Liver (tissue), 9 donors: ENCODE data around the gene RNASE3. TPM values are rescaled to one million over a fixed set of nuclear protein-coding genes. Genes with fewer than 3 reads are reported as not detected.

ENCODE experiments used
- DNase-seq: peaks from one replicate; pipeline ENCODE4 v3.0.0-alpha.2; 2017; ENCODE audit warnings: low spot score
- H3K27ac ChIP-seq, 2 donors: one replicate each; pipeline ENCODE4 v1.7.0; 2013; ENCODE audit warnings: inconsistent platforms in 2 of 2, low read length in 2 of 2, control low read depth in 1 of 2, low read depth in 1 of 2, mild to moderate bottlenecking in 1 of 2
- H3K27me3 ChIP-seq, 4 donors: one replicate each; pipeline versions ENCODE4 v1.6.1 to v1.7.0; 2013; ENCODE audit warnings: low read length in 3 of 4, inconsistent platforms in 1 of 4, mild to moderate bottlenecking in 1 of 4, moderate library complexity in 1 of 4; ENCODE audit not compliant: control insufficient read depth in 4 of 4, insufficient read depth in 4 of 4
- H3K36me3 ChIP-seq, 4 donors: one replicate each; pipeline versions ENCODE4 v1.6.1 to v1.7.0; 2013; ENCODE audit warnings: low read length in 3 of 4, mild to moderate bottlenecking in 3 of 4, low read depth in 1 of 4, moderate library complexity in 1 of 4; ENCODE audit not compliant: control insufficient read depth in 4 of 4, insufficient read depth in 3 of 4
- H3K4me1 ChIP-seq, 4 donors: one replicate each; pipeline versions ENCODE4 v1.6.1 to v1.7.0; 2013; ENCODE audit warnings: low read length in 3 of 4, mild to moderate bottlenecking in 3 of 4, moderate library complexity in 1 of 4; ENCODE audit not compliant: control insufficient read depth in 4 of 4, insufficient read depth in 4 of 4
- H3K4me3 ChIP-seq, 3 donors: one replicate each; pipeline versions ENCODE4 v1.6.1 to v1.7.0; 2013; ENCODE audit warnings: low read length in 3 of 3, control low read depth in 1 of 3, low read depth in 1 of 3, mild to moderate bottlenecking in 1 of 3
- H3K9ac ChIP-seq, 2 donors: one replicate each; pipeline ENCODE4 v1.7.0; 2013; ENCODE audit warnings: low read length in 2 of 2, mild to moderate bottlenecking in 2 of 2, moderate library complexity in 2 of 2, control low read depth in 1 of 2, low read depth in 1 of 2
- H3K9me3 ChIP-seq, 4 donors: one replicate each; pipeline versions ENCODE4 v1.6.1 to v1.7.0; 2013; ENCODE audit warnings: low read length in 3 of 4; ENCODE audit not compliant: control insufficient read depth in 4 of 4
- EGR1 ChIP-seq, 2 donors: IDR thresholded peaks; 2 replicates each; pipeline ENCODE4 v1.6.1; 2016 to 2018; ENCODE audit warnings: antibody characterized with exemption in 2 of 2, low read depth in 2 of 2
- FOXA2 ChIP-seq: IDR thresholded peaks from 2 replicates; pipeline ENCODE4 v1.6.1; 2016; ENCODE audit warnings: antibody characterized with exemption
- WGBS: extraction: QIAGEN DNeasy Blood & Tissue Kit; methylation state at CpG from one replicate; pipeline ENCODE4 v1.1.7; 2013; 5-methylcytosine and 5-hydroxymethylcytosine counted together
- polyA plus RNA-seq, 2 donors: library from polyadenylated mRNA; stranded (reverse) in 1 of 2; unstranded in 1 of 2; fragments of 200-250 nt in 1 of 2; fragments of >200 nt in 1 of 2; fragmentation: Nextera tagmentation in 1 of 2; extraction: Ambion mirVana in 1 of 2; gene quantifications; one replicate each; pipeline versions ENCODE4 v1.2.1 to v1.2.3, GENCODE V29; 2013 to 2015
- total RNA-seq, 2 donors: library from RNA; depleted of rRNA; stranded (reverse); fragments of >200 nt; gene quantifications; one replicate each; pipeline ENCODE4 v1.2.3, GENCODE V29; 2014
- TF ChIP-seq, protein P1 (sequence below): fragments of 150-350 bp; IDR thresholded peaks from 2 replicates; pipeline ENCODE4 v1.5.1; 2017; ENCODE audit warnings: improper control_type of control experiment, low read depth, low read length; ENCODE audit not compliant: missing input control
- TF ChIP-seq, protein P2 (sequence below): IDR thresholded peaks from 2 replicates; pipeline ENCODE4 v1.6.1; 2016; ENCODE audit warnings: antibody characterized with exemption
- TF ChIP-seq, protein P3 (sequence below): IDR thresholded peaks from 2 replicates; pipeline ENCODE4 v1.6.1; 2016; ENCODE audit warnings: antibody characterized with exemption, mild to moderate bottlenecking
- donor health status: healthy.
- donor health status: healthy.
- donor health status: healthy.
- donor health status: healthy.
- donor health status: healthy.

Gene RNASE3
- total and polyA plus RNA-seq, 4 donors, result 0.52 to 12.2 TPM; not detected in 2

DNA sequence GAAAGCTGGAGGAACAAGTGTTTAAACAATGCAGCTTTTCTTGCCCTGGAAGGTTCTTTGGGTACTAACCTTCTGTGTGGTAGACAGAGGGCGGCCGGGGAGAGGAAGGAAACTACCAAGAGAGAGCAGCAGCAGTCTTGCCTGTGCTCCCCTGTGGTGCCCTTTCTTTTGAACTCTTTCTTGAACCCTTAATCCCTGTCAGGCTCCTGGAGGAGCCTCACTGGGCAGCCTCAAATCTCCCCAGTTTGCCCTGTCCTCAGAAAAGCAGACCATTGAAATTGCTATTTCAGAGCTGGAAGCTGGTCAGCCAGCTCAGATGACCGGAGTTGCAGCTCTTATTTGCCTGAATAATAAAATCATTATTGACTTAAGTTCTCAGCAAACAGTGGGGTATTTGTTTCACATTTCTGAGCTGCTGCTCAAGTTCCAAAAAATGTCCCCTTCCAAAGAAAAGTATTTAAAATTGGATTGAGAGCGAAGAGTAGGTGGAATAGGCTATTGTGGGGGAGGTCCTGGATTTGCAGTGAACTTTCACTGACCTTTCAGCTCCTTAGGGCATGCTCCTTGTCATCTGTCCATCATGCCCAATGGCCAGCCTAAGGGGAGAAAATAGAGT is 42.1 kb upstream of the RNASE3 start:
- DNase-seq, result no peak
- no peaks in the 10 kb centered on the region for H3K4me1 ChIP-seq
- H3K4me3 ChIP-seq, result no peak overlapping the region
- TF ChIP-seq, protein P1, sequence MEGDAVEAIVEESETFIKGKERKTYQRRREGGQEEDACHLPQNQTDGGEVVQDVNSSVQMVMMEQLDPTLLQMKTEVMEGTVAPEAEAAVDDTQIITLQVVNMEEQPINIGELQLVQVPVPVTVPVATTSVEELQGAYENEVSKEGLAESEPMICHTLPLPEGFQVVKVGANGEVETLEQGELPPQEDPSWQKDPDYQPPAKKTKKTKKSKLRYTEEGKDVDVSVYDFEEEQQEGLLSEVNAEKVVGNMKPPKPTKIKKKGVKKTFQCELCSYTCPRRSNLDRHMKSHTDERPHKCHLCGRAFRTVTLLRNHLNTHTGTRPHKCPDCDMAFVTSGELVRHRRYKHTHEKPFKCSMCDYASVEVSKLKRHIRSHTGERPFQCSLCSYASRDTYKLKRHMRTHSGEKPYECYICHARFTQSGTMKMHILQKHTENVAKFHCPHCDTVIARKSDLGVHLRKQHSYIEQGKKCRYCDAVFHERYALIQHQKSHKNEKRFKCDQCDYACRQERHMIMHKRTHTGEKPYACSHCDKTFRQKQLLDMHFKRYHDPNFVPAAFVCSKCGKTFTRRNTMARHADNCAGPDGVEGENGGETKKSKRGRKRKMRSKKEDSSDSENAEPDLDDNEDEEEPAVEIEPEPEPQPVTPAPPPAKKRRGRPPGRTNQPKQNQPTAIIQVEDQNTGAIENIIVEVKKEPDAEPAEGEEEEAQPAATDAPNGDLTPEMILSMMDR, result no peak
- TF ChIP-seq FOXA2 (no peak), EGR1 (IDR thresholded peaks at IDR 0.05; ENCODE audit: low read depth in 2 of 2) (no peak)
- TF ChIP-seq, protein P2, sequence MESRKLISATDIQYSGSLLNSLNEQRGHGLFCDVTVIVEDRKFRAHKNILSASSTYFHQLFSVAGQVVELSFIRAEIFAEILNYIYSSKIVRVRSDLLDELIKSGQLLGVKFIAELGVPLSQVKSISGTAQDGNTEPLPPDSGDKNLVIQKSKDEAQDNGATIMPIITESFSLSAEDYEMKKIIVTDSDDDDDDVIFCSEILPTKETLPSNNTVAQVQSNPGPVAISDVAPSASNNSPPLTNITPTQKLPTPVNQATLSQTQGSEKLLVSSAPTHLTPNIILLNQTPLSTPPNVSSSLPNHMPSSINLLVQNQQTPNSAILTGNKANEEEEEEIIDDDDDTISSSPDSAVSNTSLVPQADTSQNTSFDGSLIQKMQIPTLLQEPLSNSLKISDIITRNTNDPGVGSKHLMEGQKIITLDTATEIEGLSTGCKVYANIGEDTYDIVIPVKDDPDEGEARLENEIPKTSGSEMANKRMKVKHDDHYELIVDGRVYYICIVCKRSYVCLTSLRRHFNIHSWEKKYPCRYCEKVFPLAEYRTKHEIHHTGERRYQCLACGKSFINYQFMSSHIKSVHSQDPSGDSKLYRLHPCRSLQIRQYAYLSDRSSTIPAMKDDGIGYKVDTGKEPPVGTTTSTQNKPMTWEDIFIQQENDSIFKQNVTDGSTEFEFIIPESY, result no peak
- no peaks in the 10 kb centered on the region for H3K36me3 ChIP-seq
- H3K27me3 ChIP-seq, result no peaks in the 10 kb centered on the region
- no peaks in the 10 kb centered on the region for H3K9me3 ChIP-seq
- H3K27ac ChIP-seq, result no peak overlapping the region
- no peak overlapping the region for H3K9ac ChIP-seq
- 50% methylated on average over 4 of the region's 4 CpGs for WGBS

DNA sequence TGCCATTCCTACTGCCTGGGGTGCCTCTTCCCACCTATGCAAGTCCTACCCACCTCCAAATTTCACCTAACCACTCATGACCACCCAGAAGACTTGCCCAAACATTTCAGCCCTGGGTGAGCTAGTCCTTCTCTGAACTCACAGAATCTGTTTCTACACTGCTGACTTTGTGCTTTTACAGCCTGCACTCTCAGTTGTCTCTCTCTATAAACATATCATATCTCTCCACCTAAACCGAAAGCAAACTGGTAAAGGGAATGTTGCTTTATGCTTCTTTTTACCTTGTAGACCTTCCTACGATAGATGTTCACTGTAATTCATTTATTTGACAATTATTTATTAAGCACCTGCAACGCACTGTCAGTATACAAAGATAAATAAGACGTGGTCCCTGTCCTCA is 38.1 kb upstream of the RNASE3 start:
- Histone ChIP-seq H3K36me3 (no peaks in the 10 kb centered on the region), H3K4me3 (no peak overlapping the region), H3K27ac (no peak overlapping the region), H3K9me3 (no peaks in the 10 kb centered on the region), H3K27me3 (no peaks in the 10 kb centered on the region), H3K9ac (no peak overlapping the region), H3K4me1 (peaks cover 0 to 5% (median under 1%) of the 10 kb centered on the region in 4 donors)
- TF ChIP-seq, protein P1, result no peak
- TF ChIP-seq, protein P3, sequence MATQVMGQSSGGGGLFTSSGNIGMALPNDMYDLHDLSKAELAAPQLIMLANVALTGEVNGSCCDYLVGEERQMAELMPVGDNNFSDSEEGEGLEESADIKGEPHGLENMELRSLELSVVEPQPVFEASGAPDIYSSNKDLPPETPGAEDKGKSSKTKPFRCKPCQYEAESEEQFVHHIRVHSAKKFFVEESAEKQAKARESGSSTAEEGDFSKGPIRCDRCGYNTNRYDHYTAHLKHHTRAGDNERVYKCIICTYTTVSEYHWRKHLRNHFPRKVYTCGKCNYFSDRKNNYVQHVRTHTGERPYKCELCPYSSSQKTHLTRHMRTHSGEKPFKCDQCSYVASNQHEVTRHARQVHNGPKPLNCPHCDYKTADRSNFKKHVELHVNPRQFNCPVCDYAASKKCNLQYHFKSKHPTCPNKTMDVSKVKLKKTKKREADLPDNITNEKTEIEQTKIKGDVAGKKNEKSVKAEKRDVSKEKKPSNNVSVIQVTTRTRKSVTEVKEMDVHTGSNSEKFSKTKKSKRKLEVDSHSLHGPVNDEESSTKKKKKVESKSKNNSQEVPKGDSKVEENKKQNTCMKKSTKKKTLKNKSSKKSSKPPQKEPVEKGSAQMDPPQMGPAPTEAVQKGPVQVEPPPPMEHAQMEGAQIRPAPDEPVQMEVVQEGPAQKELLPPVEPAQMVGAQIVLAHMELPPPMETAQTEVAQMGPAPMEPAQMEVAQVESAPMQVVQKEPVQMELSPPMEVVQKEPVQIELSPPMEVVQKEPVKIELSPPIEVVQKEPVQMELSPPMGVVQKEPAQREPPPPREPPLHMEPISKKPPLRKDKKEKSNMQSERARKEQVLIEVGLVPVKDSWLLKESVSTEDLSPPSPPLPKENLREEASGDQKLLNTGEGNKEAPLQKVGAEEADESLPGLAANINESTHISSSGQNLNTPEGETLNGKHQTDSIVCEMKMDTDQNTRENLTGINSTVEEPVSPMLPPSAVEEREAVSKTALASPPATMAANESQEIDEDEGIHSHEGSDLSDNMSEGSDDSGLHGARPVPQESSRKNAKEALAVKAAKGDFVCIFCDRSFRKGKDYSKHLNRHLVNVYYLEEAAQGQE, result no peak
- no peak for DNase-seq
- WGBS, result 72% methylated on average over 4 of the region's 4 CpGs
